LHCN-M2 (cell line): ENCODE results near the gene PIK3CD. TPM values are rescaled to one million over a fixed set of nuclear protein-coding genes. Genes with fewer than 3 reads are reported as not detected.
A peak's percentile ranks its signal among the peaks of the same experiment; 100 is the strongest.

Experiments
- DNase-seq: peaks from one replicate; pipeline ENCODE4 v3.0.0-alpha.2; 2012; ENCODE audit warnings: low read depth
- total RNA-seq: library from RNA; depleted of rRNA; stranded (reverse); fragments of >200 nt; gene quantifications from 2 replicates; pipeline ENCODE4 v1.2.3, GENCODE V29; 2014

PIK3CD gene
- total RNA-seq, 1 experiment from 2014 or later, result 18.8 TPM

DNA sequence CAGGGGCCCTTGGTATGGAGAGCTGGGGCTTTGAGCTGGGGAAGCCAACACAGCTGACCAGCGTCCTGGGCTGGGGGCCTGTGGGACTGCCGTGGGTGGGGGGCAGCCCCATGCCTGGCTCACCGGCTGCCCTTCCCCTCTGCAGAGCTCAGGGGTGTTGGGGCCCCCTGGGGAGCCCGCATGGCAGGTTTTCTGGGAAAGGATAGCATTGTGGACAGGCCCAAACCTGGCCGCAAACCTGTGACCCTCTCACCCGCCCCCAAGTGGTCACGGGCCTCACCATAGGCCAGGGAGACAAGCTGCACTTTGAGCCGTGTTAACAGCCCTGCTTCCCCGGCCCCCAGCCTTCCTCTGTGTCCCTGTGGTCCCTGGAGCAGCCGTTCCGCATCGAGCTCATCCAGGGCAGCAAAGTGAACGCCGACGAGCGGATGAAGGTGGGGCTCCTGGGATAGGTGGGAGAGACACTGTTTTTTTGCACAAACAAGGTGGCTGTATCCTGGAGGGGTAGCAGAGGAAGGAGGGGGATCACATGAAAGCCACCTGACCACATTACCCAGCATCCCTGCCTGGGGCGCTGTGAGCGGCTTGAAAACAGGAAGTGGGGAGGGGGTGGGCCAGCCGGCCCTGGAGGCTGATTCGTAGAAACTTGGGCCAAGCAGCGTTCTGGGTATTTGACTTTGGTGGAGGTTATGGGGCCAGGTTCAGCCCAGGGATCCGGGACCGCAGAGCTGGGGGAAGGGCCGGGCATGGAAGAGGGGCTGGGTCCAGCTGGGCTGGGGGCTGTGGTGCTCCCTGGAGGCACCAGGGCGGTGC lies 65.9 kb downstream of the PIK3CD start:
- no peak for DNase-seq

DNA sequence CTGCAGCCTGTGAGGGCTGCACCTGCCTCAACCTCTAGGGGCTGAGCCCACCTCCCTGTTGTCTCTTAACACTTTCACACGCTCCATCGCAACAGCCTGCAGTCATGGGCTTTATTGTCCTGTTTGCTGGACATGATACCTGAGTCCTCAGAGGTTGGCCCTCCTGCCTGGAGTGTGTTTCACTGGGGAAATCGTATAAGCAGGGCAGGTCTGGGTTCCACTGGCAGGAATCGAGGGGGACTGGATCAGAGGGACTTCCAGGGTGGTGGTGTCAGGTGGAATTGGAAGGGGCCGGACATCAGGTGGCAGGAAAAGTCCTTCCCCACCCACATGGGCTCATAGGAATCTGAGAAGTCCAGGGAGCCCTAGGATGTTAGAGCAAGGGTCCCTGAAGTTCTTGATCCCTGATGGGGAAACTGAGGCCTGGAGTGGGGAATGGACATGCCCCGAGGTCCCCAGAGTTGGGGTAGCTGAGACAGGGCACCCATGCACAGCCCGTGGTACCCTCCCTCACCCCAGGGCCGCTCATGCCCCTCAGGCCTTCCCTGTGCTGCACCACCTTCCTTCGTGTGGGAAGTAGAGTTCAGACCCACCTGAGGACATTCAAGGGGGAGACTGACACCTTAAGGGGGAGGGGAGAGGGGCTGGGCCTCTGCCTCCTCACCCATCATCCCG lies 66.6 kb downstream of the PIK3CD start:
- no peak for DNase-seq

GRCh38 chr1:9719978-9720722 lies 68.6 kb downstream of the PIK3CD start:
- DNase-seq, result no peak

GRCh38 chr1:9720785-9721605 lies 69.5 kb downstream of the PIK3CD start:
- no peak for DNase-seq

- no peak for DNase-seq
Observed at GRCh38 chr1:9721606-9722377, 70.3 kb downstream of the PIK3CD start.

DNA sequence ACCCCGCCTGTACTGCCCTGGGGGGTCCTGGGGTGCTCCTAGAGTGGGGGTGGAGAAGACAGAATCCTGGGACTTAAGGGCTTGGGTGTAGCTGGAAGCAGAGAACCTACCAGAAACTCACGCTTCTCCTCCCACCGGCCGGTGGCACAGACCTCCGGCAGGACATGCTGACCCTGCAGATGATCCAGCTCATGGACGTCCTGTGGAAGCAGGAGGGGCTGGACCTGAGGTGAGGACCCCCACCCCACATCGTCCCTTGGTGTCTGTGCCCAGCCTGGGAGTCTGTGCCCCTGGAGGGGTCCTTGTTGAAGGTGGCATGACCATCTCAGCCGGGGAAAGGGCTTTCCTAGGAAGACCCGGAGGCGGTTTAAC lies 70.8 kb downstream of the PIK3CD start:
- DNase-seq, result no peak

DNA sequence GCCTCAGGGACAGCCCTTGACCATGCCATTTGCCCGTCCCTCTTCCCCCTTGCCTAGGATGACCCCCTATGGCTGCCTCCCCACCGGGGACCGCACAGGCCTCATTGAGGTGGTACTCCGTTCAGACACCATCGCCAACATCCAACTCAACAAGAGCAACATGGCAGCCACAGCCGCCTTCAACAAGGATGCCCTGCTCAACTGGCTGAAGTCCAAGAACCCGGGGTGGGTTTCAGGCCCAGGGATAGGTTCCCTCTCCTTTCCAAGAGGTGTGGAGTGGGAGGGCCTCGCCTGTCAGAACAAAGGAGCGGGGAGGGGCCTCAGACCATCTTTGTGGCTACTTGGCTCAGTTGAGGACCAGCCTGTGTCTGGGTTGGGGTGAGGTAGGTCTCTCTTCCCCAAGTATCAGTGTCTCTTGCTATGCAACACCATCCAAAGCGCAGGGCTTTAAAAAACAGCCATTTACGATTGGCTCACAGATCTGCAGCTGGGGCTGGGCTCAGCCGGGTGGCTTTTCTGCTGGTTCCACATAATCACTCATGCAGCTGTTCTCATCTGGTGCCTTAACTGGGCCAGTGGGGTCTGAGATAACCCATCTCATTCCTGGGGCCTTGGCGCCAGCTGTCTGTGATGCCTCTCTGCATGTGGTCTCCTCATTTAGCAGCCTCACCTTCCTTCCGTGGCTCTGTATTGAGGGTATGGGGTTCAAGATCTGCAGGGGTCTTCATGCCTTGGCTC lies 71.7 kb downstream of the PIK3CD start:
- DNase-seq, result no peak

DNA sequence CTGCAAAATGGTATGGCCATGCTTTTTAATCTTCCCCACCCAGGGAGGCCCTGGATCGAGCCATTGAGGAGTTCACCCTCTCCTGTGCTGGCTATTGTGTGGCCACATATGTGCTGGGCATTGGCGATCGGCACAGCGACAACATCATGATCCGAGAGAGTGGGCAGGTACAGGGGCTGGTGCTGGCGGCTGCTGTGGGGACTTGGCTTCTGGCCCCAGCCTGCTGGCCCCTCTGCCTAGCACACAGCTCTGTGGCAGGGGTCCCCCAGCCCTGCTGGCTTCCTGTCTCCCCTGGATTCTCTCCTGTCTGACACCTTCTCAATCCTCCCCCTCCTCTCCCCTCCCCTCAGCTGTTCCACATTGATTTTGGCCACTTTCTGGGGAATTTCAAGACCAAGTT lies 72.4 kb downstream of the PIK3CD start:
- no peak for DNase-seq

- DNase-seq, result peak; percentile 43
Observed at GRCh38 chr1:9724706-9725476, 73.4 kb downstream of the PIK3CD start.

GRCh38 chr1:9726406-9726805 lies 74.9 kb downstream of the PIK3CD start:
- no peak for DNase-seq

DNA sequence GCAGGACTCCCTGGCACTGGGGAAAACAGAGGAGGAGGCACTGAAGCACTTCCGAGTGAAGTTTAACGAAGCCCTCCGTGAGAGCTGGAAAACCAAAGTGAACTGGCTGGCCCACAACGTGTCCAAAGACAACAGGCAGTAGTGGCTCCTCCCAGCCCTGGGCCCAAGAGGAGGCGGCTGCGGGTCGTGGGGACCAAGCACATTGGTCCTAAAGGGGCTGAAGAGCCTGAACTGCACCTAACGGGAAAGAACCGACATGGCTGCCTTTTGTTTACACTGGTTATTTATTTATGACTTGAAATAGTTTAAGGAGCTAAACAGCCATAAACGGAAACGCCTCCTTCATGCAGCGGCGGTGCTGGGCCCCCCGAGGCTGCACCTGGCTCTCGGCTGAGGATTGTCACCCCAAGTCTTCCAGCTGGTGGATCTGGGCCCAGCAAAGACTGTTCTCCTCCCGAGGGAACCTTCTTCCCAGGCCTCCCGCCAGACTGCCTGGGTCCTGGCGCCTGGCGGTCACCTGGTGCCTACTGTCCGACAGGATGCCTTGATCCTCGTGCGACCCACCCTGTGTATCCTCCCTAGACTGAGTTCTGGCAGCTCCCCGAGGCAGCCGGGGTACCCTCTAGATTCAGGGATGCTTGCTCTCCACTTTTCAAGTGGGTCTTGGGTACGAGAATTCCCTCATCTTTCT lies 75.5 kb downstream of the PIK3CD start:
- no peak for DNase-seq

- no peak for DNase-seq
Observed at GRCh38 chr1:9728451-9729295, 77.1 kb downstream of the PIK3CD start.

GRCh38 chr1:9729523-9729922 lies 78.0 kb downstream of the PIK3CD start:
- DNase-seq, result no peak

DNA sequence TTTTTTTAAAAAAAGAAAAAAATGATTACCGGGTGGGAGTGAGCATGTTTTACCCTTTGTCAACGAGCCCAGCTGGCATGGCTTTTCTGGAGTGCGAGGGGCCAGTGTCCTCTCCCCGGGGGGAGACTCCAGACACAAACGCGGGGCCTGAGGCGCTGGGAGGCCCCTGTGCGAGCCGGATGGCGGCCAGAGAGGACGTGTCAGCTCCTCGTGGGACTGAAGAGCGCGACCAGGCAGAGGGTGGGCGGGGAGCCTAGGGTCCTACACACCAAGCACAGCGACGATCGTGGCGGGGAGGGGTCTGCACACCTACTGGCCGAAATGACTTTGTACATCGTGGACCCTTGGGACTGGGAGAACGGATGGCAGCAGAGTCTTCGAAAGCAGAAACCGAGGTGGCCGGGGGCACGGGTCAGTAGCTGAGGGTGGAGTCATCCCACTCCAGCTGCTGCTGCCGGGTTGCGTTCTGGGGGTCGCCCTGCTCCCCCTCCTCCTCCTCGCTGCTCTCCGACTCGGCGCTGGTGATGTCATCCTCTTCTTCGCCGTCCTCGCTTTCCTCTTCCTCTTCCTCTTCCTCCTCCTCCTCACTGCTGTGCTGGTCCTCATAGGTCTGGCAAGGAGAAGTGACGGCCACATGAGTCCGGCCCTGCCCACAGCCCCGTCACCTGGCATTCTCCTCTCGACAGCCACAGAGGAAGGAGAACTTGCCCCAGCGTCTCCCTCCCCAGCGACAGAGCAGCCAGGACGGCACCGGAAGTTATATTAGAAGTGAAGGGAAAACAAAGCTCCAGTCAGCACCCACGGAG lies 78.8 kb downstream of the PIK3CD start:
- DNase-seq, result no peak

- no peak for DNase-seq
Observed at GRCh38 chr1:9731051-9731537, 79.6 kb downstream of the PIK3CD start.

DNA sequence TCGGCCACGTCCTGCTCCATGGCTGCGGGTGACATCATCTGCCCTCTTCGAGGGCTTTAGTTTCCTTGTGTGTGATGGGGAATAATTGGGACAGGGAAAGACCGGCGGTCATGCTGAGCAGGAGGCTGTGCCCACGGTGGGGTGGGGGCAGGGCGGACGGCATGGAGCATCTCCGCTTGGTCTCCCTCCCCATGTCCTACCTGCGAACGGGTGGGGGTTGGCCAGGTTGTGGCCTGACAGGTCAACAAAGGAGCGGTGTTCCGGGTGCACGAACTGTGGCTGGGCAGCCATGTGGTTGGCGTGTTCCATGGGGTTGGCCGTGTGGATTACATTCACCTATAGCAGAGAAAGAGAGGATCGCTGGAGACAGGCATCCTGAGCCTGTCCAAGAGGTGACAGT lies 80.0 kb downstream of the PIK3CD start:
- no peak for DNase-seq
